Left renal pelvis (tissue), 4 donors: ENCODE measurements around the gene P2RY10. TPM values are rescaled to one million over a fixed set of nuclear protein-coding genes. Genes with fewer than 3 reads are reported as not detected.
"Not testable (repeated sequence)": the region's sequence is repeated elsewhere in the genome, so short reads cannot be mapped to it uniquely, and the experiment has no call there.

ENCODE experiments used
- DNase-seq, 4 donors: peaks; one replicate each; pipeline ENCODE4 v3.0.0-alpha.2; 2013; ENCODE audit warnings: low read depth in 4 of 4, low spot score in 3 of 4
- polyA plus RNA-seq, 4 donors: library from polyadenylated mRNA; unstranded; fragments of 120-200 nt; gene quantifications; one replicate each; pipeline ENCODE4 v1.2.1, GENCODE V29; 2013; ENCODE audit not compliant: insufficient read length in 4 of 4

Gene P2RY10
- polyA plus RNA-seq = under 1 TPM in 2 of 4 donors, not detected in 2; 0.26 to 0.46 TPM

DNA sequence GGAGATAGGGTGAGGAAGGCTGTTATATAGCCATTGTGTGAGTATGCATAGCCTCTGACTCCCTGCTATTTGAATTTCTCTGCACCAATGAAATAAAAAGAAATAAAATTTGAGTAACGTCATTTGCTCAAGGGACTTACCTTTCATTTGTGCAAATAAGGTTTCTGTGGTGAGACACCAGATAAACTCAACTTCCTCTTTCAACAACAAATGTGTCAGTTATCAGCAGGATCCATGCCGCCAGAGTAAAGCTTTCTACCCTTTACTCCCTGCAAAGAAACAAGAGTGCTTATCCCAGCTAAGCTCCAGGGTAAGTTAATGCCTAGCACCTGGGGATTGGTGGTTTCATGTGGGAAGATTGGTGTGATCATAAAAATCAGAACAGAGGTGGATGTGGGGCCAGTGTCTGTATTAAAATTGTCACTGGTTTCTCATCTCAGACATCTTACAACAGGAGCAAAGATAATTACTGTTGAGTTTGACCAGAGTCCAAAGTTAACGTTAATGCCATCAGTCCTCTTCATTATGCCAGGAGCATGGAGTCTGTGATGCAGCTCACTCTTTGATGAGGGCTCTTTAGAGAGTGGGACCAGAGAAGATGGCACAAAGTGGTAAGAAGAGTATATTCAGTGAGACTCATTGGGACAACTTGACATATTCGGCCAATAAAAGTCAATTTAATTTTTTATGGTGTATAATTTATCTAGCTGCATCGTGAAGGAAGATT, at the start of gene P2RY10:
Gene P2RY10 (plus strand): TSS at position 206 of the 727 bp plus-strand sequence. CDS start 15,130 bp downstream, outside the sequence.
- DNase-seq = no peak

GRCh38 chrX:78922754-78923153, 22.4 kb upstream of the P2RY10 start:
- no peak for DNase-seq

DNA sequence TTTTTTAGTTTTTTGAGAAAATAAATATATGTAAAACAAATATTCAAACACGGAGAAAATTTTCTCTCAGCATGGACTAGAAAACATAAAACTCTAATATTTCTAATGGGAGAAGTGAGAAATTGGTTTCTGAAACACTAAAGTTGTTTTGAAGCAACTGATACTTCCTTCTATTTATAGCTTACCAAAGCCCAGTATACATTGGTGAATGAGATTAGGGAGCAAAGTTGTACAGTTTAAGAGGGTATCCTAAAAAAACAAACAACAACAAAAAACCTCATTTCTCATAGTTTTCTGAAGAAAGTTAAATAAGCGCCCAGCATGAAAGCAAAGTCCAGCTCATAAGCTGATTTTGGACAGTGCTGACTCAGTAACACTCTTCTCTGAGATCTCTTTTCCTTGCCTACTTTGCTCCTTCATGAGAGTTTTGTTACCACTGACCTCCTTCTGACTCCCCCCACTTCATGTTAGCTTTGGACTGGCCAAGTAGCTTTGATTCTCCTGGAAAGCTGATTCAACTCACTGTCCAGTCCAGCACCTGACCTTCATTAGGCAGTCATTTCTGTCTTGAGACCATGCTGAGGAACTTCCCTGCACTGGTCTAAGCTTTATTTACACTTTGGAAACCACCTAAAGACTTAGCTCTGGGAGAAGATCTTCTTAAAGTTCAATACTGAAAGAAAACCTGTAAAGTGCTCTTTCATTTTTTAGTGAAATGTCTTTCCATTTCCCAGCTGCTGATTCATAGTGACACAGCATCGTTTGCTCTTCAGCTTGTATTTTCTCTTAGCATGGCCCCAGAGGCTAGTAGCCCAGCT, 21.8 kb upstream of the P2RY10 start:
- DNase-seq = no peak

DNA sequence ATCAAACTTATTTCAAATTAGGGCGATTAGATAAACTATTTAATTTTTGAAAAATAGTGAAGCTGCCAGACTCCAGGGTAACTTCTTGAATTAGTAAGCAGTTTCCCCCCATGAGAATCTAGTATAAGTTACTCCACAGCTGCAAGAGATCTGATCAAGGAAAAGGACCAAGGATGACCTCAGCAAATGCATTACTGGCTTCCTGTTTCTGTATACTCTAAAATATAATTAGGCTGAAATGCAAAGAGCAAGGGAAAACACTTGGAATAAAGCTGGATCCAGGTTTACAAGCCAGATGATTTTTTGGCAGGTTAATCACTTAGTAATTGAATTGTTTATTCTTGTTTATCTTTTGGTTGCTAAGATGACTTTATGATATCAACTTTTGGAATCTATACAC, 13.4 kb upstream of the P2RY10 start:
- DNase-seq = peak in 3 of 4 donors; percentile 4 to 8 (median 5)

DNA sequence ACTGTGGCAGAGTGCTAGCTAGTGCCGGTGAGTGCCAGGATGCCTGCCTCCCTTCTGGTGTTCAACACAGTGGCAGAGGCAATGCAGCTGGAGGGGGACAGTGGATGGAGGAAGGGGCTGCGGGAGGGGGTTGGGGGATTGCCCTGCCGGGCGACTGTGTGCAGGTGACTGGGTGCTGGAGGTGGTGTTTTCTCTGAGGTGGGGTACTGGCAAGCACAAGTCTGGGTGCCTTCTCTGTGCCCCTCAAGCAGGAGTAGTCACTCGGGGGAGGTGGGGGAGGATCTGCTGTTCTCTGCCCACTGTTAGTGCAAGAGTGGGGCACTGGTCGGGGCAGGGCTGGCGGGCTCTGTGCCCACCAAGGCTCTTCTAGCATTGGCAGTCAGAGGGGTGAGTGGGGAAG, 10.3 kb upstream of the P2RY10 start:
- no peak for DNase-seq

- no peak for DNase-seq
Observed at GRCh38 chrX:78944351-78944750, 840 bp upstream of the P2RY10 start.

DNA sequence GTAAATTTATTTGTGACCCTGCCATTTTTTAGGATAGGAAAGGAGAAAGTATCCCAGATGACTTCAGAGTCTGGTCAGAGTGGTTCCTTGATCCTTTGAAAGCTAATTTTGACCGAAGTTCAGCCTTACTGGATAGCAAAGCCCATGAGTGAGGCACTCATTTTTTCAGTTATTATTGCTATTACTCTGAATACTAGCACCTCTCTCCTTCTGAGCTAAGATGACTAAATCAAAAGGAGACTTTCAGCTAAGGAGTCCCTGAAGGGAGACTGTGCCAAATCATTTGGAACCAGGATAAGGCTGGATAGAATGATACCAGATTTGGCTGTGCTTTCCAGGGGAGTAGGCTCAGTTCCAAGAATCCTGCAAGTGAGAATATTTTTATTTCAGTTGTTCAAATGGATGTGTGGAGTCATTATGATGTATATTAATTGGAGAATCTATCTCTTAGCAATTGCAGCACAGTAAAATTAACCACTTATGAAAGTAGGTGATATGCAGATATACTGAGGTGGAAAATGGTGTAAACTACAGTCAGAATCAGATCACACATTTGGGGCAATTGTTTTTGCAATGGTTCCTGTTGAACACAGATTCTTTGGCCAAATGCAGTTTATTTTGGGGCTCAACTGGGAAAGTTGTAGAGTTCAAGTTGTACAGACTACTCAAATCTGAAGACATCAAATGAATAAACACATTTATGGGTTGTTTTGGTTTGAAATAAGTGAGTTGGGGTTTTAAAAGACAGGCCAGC, 1.2 kb downstream of the P2RY10 start:
- DNase-seq = no peak

DNA sequence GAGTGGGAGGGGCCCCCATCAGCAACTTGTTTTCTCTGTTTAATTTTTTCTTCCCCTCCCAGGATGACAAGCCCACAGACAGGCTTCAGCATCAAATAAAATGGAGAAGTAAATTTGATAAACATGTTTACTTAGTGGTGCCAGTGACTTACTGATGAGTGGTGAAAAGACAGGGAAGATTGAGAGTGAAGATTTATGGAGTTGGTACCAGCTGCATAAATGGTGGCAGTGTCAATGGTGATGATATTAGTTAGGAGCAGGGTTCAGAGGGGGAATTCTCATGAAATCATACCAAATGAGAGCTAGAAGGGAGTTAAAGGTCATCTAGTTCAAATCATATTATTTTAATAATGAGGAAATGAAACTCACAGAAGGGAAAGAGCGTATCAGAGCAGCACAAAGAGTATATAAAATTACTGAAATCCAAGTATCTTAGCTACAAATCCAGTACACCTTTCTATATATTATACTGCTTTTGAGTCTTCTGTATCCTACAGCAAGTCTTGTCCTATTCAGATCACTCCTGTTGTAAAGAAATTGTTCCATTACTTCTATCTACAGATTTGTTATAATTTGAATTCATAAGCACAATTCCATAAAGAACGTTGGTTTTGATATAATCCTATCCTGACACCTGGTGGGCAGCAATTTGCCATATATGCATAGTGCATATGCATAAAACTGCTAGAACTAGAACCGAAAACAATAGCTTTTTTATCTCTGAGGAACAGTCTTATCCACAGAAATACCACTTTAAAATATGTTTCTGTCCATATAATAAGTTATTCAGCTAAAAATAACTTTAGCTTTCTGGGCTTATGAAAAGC, 5.0 kb downstream of the P2RY10 start:
- no peak for DNase-seq

- DNase-seq = no peak
Observed at GRCh38 chrX:78957049-78957767, 12.0 kb downstream of the P2RY10 start.

DNA sequence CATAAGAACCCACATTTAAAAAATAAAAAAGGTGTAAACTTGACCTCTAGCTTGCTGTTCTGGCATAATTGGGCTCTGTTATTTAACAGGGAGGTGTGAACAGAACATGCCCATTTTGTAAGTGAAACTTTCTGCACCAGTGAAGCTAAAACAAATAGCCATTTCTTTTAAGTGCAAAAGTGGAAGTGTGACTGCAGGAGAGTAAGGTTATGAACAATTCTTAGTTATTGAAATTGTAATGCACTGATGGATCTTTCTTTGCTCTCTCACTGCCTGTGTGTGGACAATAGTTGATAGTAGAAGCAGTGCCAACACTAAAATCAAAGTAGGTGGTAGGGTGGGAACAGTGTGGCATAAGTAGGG, 12.6 kb downstream of the P2RY10 start:
- DNase-seq = no peak

DNA sequence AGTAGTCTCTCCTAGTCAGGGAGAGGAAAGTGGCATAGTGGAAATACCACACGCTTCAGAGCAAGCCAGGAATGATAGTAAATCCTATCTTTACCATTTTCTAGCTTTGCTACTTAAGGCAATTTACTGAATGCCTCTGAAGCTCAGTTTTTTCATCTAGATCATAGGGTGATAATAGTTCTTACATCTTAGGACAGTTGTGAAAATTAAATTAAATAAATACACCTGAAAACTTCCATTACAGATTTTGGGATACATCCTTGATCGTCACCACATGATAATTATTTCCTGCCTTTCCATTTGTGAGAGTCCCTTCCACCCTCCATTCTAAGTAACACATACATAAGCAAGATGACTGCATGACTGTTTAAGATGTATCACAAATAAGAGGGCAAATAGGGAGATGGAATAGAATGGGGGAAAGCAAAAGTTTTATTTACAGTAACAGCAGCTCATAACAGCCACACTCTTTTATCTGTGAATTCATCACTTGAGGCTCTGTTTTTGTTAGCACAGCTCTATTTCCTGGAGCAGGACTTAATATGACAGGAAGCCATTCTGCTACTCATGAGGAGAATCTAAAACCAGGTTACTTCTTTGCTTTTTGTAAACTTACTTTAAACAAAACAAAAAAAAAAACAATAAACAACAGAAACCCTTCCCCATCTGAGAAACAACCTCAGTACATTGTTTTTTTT, 13.4 kb downstream of the P2RY10 start:
- no peak for DNase-seq

- no peak for DNase-seq
Observed at GRCh38 chrX:78960888-78961287, 15.7 kb downstream of the P2RY10 start.

DNA sequence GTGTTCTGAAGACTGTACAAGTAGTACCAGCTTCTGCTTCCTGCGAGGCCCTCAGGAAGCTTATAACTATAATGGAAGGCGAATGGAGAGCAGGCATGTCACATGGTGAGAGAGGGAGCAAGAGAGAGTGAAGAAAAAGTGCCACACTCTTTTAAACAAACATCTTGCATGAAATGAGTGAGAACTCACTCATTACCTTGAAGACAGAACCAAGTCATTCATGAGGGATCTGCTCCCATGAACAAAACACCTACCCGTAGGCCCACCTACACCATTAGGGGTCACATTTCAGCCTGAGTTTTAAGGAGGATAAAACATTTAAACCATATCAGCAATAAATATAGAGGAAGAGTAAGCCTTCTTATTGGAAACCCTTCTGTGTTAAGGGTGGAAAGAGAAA, 19.4 kb downstream of the P2RY10 start:
- no peak for DNase-seq

DNA sequence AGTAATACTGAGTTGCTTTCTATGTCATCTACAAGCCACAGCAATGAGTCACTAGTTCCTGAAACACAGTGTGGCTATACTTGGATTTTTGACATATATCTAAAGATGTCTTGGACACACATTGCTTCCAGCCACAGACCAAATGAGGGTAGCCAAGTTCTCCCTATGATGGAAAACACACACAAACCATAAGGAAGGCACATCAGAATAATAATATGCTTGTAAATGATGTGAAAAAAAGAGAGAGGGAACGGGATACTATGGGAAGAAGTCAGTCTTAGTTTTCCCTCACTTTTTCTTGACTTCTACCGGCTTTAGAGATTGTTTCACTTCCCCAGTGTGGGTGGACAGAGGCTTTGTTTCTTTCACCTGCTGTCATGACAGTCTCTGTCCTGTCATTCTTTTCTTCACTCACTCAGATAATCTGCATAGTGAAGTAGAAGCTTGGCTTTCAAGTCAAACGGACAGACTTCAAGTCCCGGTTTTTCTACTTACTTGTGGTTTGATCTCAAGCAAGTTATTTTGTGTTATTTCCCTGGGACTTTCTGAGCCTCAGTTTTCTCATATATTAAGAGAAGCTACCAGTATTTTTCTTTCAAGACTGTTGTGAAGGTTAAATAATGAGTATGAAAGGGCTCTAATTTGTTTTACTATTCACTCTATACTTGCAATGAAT, 34.7 kb downstream of the P2RY10 start:
- no peak for DNase-seq

- DNase-seq = no peak
Observed at GRCh38 chrX:78989349-78989748, 44.2 kb downstream of the P2RY10 start.

DNA sequence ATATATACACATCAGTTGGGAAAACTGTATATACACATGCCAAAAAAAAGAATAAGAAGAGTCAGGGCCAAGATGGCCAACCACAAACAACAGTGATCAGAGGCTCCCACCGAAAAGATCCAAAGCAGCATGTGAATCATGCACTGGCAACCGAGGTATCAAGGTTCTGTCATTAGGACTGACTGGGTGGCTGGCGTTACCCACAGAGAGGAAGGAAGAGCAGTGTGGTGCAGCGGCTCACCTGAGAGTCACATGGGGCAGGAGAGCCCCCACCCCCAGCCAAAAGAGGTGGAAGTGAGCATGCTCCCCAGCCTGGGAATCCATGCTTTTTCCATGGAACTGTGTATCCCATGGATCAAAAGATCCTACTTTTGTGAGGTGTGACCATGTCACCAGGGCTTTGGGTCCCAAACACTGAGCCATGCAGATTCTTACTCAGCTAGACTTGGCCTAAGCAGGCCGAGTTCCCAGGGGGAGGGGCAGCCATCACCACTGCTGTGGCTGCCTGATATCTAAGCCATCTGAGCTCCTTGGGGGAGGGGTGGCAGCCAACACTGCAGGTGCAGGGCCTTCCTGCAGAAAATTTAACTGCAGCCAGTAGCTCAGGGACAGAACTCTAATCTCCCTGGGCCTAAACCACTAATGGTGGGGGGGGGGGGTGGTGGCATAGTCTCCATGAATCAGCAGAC, 52.8 kb downstream of the P2RY10 start:
- no peak for DNase-seq

GRCh38 chrX:79007540-79007939, 62.3 kb downstream of the P2RY10 start:
- not testable (repeated sequence) for DNase-seq
